Peyer's patch (tissue), 4 donors: ENCODE measurements around the gene KLHL12.

Experiments used
- POLR2A ChIP-seq, 2 donors: fragments of 450-650 bp; IDR thresholded peaks; one replicate each; pipeline ENCODE4 v1.5.1; 2017; ENCODE audit warnings: antibody characterized with exemption in 2 of 2, mild to moderate bottlenecking in 2 of 2, moderate library complexity in 2 of 2
- TF ChIP-seq, protein P1 (sequence below), 6 experiments: fragments of 450-650 bp in 4 of 6; fragments of 200-600 bp in 2 of 6; sonication (generic) in 1 of 6; IDR thresholded peaks; one replicate each; pipeline ENCODE4 v1.5.1; 2017 to 2019; ENCODE audit warnings: antibody characterized with exemption in 6 of 6, mild to moderate bottlenecking in 3 of 6, moderate library complexity in 1 of 6

DNA sequence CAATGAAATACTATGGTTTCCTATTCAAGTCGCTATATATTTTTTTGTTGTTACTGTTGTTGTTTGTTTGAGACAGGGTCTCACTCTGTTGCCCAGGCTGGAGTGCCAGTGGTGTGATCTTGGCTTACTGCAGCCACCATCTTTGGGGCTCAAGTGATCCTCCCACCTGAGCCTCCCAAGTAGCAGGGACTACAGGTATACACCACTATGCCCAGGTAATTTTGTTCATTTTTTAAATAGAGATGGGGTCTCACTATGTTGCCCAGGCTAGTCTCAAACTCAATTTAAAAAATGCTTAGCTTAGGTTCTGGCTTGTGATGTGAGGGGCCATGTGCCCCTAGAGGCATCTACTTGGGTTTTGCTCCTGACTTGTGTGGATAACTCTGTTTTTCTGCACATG, 47.9 kb downstream of the KLHL12 start:
- TF ChIP-seq, protein P1, sequence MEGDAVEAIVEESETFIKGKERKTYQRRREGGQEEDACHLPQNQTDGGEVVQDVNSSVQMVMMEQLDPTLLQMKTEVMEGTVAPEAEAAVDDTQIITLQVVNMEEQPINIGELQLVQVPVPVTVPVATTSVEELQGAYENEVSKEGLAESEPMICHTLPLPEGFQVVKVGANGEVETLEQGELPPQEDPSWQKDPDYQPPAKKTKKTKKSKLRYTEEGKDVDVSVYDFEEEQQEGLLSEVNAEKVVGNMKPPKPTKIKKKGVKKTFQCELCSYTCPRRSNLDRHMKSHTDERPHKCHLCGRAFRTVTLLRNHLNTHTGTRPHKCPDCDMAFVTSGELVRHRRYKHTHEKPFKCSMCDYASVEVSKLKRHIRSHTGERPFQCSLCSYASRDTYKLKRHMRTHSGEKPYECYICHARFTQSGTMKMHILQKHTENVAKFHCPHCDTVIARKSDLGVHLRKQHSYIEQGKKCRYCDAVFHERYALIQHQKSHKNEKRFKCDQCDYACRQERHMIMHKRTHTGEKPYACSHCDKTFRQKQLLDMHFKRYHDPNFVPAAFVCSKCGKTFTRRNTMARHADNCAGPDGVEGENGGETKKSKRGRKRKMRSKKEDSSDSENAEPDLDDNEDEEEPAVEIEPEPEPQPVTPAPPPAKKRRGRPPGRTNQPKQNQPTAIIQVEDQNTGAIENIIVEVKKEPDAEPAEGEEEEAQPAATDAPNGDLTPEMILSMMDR (IDR thresholded peaks at IDR 0.05), result no peak
- no peak for TF ChIP-seq POLR2A (IDR thresholded peaks at IDR 0.05)
